Subcutaneous abdominal adipose tissue (tissue), 5 donors: ENCODE data around the gene RTN1.
A peak's percentile ranks its signal among the peaks of the same experiment; 100 is the strongest.

ENCODE experiments used
- H3K27ac ChIP-seq: one replicate; pipeline ENCODE4 v1.7.0; 2013; ENCODE audit warnings: low read depth, mild to moderate bottlenecking, inconsistent platforms, low read length, moderate library complexity
- H3K27me3 ChIP-seq, 5 donors: one replicate each; pipeline ENCODE4 v1.7.0; 2013; ENCODE audit warnings: low read length in 5 of 5, inconsistent platforms in 1 of 5; ENCODE audit not compliant: control insufficient read depth in 5 of 5, insufficient read depth in 4 of 5
- H3K36me3 ChIP-seq, 5 donors: one replicate each; pipeline ENCODE4 v1.7.0; 2013; ENCODE audit warnings: low read length in 5 of 5; ENCODE audit not compliant: control insufficient read depth in 5 of 5, insufficient read depth in 5 of 5
- H3K4me1 ChIP-seq, 5 donors: one replicate each; pipeline ENCODE4 v1.7.0; 2013; ENCODE audit warnings: low read length in 5 of 5, mild to moderate bottlenecking in 3 of 5, moderate library complexity in 1 of 5; ENCODE audit not compliant: control insufficient read depth in 5 of 5, insufficient read depth in 5 of 5
- H3K4me3 ChIP-seq, 5 donors: one replicate each; pipeline ENCODE4 v1.7.0; 2013; ENCODE audit warnings: low read length in 5 of 5, low read depth in 1 of 5
- H3K9ac ChIP-seq, 5 donors: one replicate each; pipeline ENCODE4 v1.7.0; 2013; ENCODE audit warnings: low read length in 5 of 5, mild to moderate bottlenecking in 4 of 5, moderate library complexity in 3 of 5
- H3K9me3 ChIP-seq, 5 donors: one replicate each; pipeline ENCODE4 v1.7.0; 2013; ENCODE audit warnings: low read length in 5 of 5; ENCODE audit not compliant: control insufficient read depth in 5 of 5
- donor health status: healthy.
- donor health status: healthy.
- donor health status: healthy.
- donor health status: healthy.
- donor health status: healthy.

The RTN1 gene, protein sequence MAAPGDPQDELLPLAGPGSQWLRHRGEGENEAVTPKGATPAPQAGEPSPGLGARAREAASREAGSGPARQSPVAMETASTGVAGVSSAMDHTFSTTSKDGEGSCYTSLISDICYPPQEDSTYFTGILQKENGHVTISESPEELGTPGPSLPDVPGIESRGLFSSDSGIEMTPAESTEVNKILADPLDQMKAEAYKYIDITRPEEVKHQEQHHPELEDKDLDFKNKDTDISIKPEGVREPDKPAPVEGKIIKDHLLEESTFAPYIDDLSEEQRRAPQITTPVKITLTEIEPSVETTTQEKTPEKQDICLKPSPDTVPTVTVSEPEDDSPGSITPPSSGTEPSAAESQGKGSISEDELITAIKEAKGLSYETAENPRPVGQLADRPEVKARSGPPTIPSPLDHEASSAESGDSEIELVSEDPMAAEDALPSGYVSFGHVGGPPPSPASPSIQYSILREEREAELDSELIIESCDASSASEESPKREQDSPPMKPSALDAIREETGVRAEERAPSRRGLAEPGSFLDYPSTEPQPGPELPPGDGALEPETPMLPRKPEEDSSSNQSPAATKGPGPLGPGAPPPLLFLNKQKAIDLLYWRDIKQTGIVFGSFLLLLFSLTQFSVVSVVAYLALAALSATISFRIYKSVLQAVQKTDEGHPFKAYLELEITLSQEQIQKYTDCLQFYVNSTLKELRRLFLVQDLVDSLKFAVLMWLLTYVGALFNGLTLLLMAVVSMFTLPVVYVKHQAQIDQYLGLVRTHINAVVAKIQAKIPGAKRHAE

DNA sequence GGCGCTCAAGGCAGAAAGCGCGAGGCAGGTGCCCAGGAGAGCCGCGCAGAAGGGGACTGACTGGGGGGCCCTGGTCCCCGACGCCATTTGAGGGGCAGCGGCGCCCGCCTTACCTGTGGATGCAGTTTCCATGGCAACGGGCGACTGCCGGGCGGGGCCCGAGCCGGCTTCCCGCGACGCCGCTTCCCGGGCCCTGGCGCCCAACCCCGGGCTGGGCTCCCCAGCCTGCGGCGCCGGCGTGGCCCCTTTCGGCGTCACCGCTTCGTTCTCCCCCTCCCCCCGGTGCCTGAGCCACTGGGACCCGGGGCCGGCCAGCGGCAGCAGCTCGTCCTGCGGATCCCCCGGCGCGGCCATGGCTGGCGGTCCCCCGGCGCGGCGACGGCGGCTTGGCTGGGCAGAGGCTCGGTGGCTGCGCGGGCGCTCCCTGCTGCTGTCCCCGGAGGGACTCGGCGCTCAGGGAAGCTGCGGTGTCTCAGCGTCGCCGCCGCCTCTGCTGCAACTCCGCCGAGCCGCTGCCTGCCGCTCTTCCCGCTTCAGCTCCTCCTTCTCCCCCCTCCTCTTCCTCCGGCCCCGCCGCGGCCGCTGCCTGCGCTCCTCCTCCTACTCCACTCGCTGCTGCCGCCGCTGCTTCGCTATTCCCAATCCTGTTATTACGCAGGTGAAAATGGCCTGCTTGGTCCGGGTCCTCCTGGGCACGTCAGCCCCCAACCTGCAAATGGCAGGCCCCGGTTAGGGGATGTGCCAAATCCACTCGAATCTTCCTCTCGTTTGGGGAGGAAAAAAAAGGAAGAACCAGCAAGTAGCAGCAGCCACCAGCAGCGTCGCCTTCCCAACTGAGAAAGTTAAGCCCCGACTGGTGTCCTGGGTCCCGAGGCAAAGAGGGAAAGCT lies at the start of gene RTN1:
Gene RTN1, minus strand, starts transcription at position 500 of the 889 bp plus-strand sequence. Its CDS starts 146 bp downstream, at position 354.
- peak within 1 kb of the TSS; percentile 7 for H3K27ac ChIP-seq
- peak within 1 kb of the TSS; percentile 68 to 84 (median 78) for H3K4me3 ChIP-seq
- no peaks in the 10 kb centered on the region for H3K36me3 ChIP-seq
- H3K9ac ChIP-seq = peak within 1 kb of the TSS; percentile 11 to 72 (median 60)
- peaks cover 0 to 23% (median 19%) of the 10 kb centered on the region in 5 donors for H3K4me1 ChIP-seq
- H3K27me3 ChIP-seq = no peaks in the 10 kb centered on the region
- H3K9me3 ChIP-seq = no peaks in the 10 kb centered on the region

GRCh38 chr14:59920378-59920683 lies 49.8 kb upstream of the RTN1 start:
- H3K9ac ChIP-seq = no peak overlapping the region
- peaks cover 0 to 13% (median 13%) of the 10 kb centered on the region in 5 donors for H3K4me1 ChIP-seq
- H3K27ac ChIP-seq = no peak overlapping the region
- no peaks in the 10 kb centered on the region for H3K9me3 ChIP-seq
- H3K4me3 ChIP-seq = peak overlapping the region in 3 of 5 donors; percentile 13 to 67 (median 44)
- H3K27me3 ChIP-seq = peaks cover 0 to 3% (median 0%) of the 10 kb centered on the region in 5 donors
- no peaks in the 10 kb centered on the region for H3K36me3 ChIP-seq

DNA sequence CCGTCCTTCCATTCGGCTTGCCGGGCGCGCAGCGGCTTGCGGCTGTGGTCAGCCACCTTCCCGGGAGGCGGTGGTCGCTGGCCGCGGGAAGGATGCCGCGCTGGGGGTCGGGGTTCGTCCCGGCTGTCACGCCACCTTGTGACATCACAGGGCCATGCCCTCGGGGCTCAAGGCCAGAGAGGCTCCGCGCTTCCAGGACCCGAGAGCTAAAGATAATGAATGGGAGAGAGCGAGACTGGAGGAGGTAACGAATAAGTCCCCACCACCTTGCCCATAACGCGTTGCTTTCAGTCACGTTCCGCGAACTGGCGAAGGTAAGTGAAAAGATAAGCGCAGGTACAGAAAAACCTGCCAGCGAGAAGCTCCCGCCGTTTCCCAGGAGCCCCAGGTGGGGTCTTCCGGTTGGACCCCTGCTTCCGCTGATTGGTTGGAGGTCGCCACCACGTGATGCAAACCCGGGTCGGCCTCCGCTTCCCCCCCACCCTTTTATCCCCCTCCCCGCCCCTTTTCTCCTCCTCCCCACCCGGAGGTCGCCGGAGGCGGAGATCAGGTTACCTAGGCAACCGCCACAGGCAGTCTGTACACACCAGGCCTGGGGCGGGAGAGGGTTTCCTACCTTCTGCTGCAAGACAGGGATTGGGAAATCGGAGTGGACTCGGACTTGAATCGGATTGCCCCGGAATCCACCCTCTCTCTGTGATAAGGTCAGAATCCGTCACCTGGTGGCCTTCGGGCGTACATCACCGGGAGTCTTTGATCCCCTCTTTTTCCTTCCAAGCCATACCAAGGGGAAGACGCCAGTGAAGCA lies 49.2 kb upstream of the RTN1 start, which contains the start of gene LRRC9:
Gene LRRC9, plus strand, starts transcription at position 575 of the 808 bp plus-strand sequence.
- no peaks in the 10 kb centered on the region for H3K36me3 ChIP-seq
- peak within 1 kb of the TSS in 4 of 5 donors; percentile 30 to 79 (median 52) for H3K9ac ChIP-seq
- no peaks in the 10 kb centered on the region for H3K9me3 ChIP-seq
- H3K4me3 ChIP-seq = peak within 1 kb of the TSS; percentile 62 to 81 (median 66)
- H3K27me3 ChIP-seq = peaks cover 0 to 3% (median 0%) of the 10 kb centered on the region in 5 donors
- H3K27ac ChIP-seq = no peak within 1 kb of the TSS
- H3K4me1 ChIP-seq = peaks cover 0 to 13% (median 13%) of the 10 kb centered on the region in 5 donors

GRCh38 chr14:59918824-59919569 lies 48.4 kb upstream of the RTN1 start:
- H3K4me1 ChIP-seq = peaks cover 0 to 13% (median 13%) of the 10 kb centered on the region in 5 donors
- no peaks in the 10 kb centered on the region for H3K36me3 ChIP-seq
- H3K4me3 ChIP-seq = peak overlapping the region; percentile 62 to 81 (median 66)
- H3K9ac ChIP-seq = peak overlapping the region in 4 of 5 donors; percentile 30 to 79 (median 52)
- no peak overlapping the region for H3K27ac ChIP-seq
- no peaks in the 10 kb centered on the region for H3K9me3 ChIP-seq
- peaks cover 0 to 3% (median 0%) of the 10 kb centered on the region in 5 donors for H3K27me3 ChIP-seq

GRCh38 chr14:59913187-59913586 lies 42.6 kb upstream of the RTN1 start:
- Histone ChIP-seq H3K4me1 (no peaks in the 10 kb centered on the region), H3K9me3 (no peaks in the 10 kb centered on the region), H3K36me3 (no peaks in the 10 kb centered on the region), H3K4me3 (no peak overlapping the region), H3K27me3 (peaks cover 0 to 3% (median 0%) of the 10 kb centered on the region in 5 donors), H3K9ac (no peak overlapping the region), H3K27ac (no peak overlapping the region)

DNA sequence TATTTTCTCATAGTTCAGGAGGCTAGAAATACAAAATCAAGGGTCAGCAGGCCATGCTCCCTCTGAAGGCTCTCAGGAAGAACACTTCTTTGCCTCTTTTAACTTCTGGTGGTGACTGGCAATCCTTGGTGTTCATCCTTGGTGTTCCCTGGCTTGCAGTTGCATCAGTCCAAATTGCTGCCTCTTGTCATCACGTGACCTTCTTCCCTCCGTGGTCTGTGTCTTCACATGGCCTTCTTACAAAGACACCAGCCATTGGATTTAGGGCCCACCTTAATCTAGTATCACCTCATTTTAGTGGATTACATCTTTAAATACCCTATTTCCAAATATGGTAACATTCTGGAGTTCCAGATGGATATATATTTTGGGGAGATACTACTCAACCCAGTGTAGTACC lies 41.9 kb upstream of the RTN1 start:
- Histone ChIP-seq H3K4me1 (no peaks in the 10 kb centered on the region), H3K9ac (no peak overlapping the region), H3K9me3 (no peaks in the 10 kb centered on the region)

GRCh38 chr14:59905188-59905587 lies 34.6 kb upstream of the RTN1 start:
- Histone ChIP-seq H3K27me3 (no peaks in the 10 kb centered on the region), H3K9ac (no peak overlapping the region), H3K4me1 (no peaks in the 10 kb centered on the region), H3K27ac (no peak overlapping the region), H3K9me3 (peaks cover 0 to 4% (median 0%) of the 10 kb centered on the region in 5 donors), H3K36me3 (no peaks in the 10 kb centered on the region), H3K4me3 (no peak overlapping the region)

More for the DNA sequence above, 41.9 kb upstream of the RTN1 start:
- no peak overlapping the region for H3K4me3 ChIP-seq
- no peak overlapping the region for H3K27ac ChIP-seq
- H3K36me3 ChIP-seq = no peaks in the 10 kb centered on the region
- peaks cover 0 to 3% (median 0%) of the 10 kb centered on the region in 5 donors for H3K27me3 ChIP-seq

- Histone ChIP-seq H3K4me1 (no peaks in the 10 kb centered on the region), H3K4me3 (no peak overlapping the region), H3K27ac (no peak overlapping the region), H3K27me3 (no peaks in the 10 kb centered on the region), H3K36me3 (no peaks in the 10 kb centered on the region), H3K9me3 (peaks cover 0 to 4% (median 0%) of the 10 kb centered on the region in 5 donors), H3K9ac (no peak overlapping the region)
Observed at GRCh38 chr14:59904184-59904583, 33.6 kb upstream of the RTN1 start.
